Measurements from ENCODE around the gene UNC5B.

- TF ChIP-seq CTCF (conservative IDR thresholded peaks at IDR 0.05 in 1 of 2, IDR thresholded peaks at IDR 0.05 in 1 of 2; ENCODE audit: extremely low read depth in 1 of 2, insufficient read depth in 1 of 2, low read depth in 1 of 2, low read length in 2 of 2) (no peak), EZH2 (IDR thresholded peaks at IDR 0.05; ENCODE audit: borderline replicate concordance, low read length) (no peak)
These were observed 75.1 kb downstream of the UNC5B start for GRCh38 chr10:71287456-71287855.

Measured in mammary epithelial cell (primary cell).